Fibroblast of mammary gland (primary cell): ENCODE measurements around the gene C1orf159.
"Not testable (repeated sequence)": the region's sequence is repeated elsewhere in the genome, so short reads cannot be mapped to it uniquely, and the experiment has no call there.

Experiments
- DNase-seq: peaks from one replicate; pipeline ENCODE4 v3.0.0-alpha.2; 2010; ENCODE audit warnings: low read depth
- H3K4me3 ChIP-seq: 2 replicates; pipeline ENCODE4 v1.5.1; 2011; ENCODE audit warnings: low read depth, mild to moderate bottlenecking, low read length, moderate library complexity; ENCODE audit not compliant: control insufficient read depth
- CTCF ChIP-seq: conservative IDR thresholded peaks from 2 replicates; pipeline ENCODE4 v1.5.1; 2011; ENCODE audit warnings: low read depth, low read length, inconsistent platforms; ENCODE audit not compliant: control insufficient read depth, insufficient read depth

The C1orf159 gene

DNA sequence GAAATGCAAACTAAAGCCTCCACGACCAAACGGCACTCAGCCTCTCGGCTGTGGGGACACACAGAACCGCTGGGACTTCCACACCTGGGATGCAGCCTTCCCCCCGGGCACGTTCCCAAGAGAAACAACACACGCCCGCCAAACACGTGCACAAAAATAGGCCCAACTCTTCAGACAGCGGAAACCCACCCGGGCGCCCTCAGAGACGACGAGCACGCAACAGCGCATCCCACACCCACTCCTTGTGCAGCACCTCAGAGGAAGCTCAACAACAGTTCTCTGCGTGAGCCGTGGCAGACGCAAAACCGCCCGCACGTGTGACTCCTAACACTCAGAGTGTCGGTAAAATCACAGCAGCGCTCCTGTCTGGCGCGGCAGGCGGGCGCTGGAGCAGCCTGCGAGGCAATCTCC is 5.3 kb downstream of the C1orf159 start:
- no peak for TF ChIP-seq CTCF

GRCh38 chr1:1109743-1110142 is 6.1 kb downstream of the C1orf159 start:
- DNase-seq = no peak

More for the DNA sequence above, 5.3 kb downstream of the C1orf159 start:
- H3K4me3 ChIP-seq = no peak overlapping the region
- DNase-seq = no peak

GRCh38 chr1:1106510-1107221 is 9.2 kb downstream of the C1orf159 start:
- no peak overlapping the region for H3K4me3 ChIP-seq
- no peak for TF ChIP-seq CTCF
- no peak for DNase-seq

More at GRCh38 chr1:1109743-1110142, 6.1 kb downstream of the C1orf159 start:
- no peak overlapping the region for H3K4me3 ChIP-seq
- no peak for TF ChIP-seq CTCF

- DNase-seq, H3K4me3 ChIP-seq: not testable (repeated sequence)
Observed at GRCh38 chr1:1104152-1104551, 11.7 kb downstream of the C1orf159 start.

- TF ChIP-seq CTCF = no peak
- DNase-seq = no peak
- no peak overlapping the region for H3K4me3 ChIP-seq
Observed at GRCh38 chr1:1101503-1101902, 14.4 kb downstream of the C1orf159 start.

- no peak overlapping the region for H3K4me3 ChIP-seq
- no peak for TF ChIP-seq CTCF
- DNase-seq = no peak
Observed at GRCh38 chr1:1100296-1100695, 15.6 kb downstream of the C1orf159 start.

GRCh38 chr1:1099506-1100183 is 16.2 kb downstream of the C1orf159 start:
- DNase-seq = no peak
- no peak overlapping the region for H3K4me3 ChIP-seq
- no peak for TF ChIP-seq CTCF
